Measurements from ENCODE around the gene POGLUT2. TPM values are rescaled to one million over a fixed set of nuclear protein-coding genes. Genes with fewer than 3 reads are reported as not detected.

The POGLUT2 gene
- total RNA-seq, 1 donor from 2014 or later: 13.7 TPM

Other genes with a start within 250 kb of the POGLUT2 start
- 75.5 and 76.5 TPM in 2 replicates for gene TPP2, start 202.0 kb downstream of the POGLUT2 start, total RNA-seq
- gene METTL21C, start 103.9 kb downstream of the POGLUT2 start, total RNA-seq: not detected in 2 replicates
- 54.8 and 58.9 TPM in 2 replicates for gene TEX30, start 25.2 kb downstream of the POGLUT2 start, total RNA-seq
- 33.3 and 33.8 TPM in 2 replicates for gene BIVM, start 143 bp upstream of the POGLUT2 start, total RNA-seq
- gene ERCC5, start 47.1 kb upstream of the POGLUT2 start, total RNA-seq: 46.8 and 57.1 TPM in 2 replicates